Loucy (cell line): ENCODE data around the gene CALHM6.

Experiments
- CTCF ChIP-seq: fragments of 200-600 bp; sonication (generic); conservative IDR thresholded peaks from 2 replicates; pipeline ENCODE4 v1.5.1; 2014; ENCODE audit warnings: mild to moderate bottlenecking, antibody characterized with exemption, low read length
- EZH2phosphoT487 ChIP-seq: fragments of 200-600 bp; IDR thresholded peaks from 2 replicates; pipeline ENCODE4 v1.6.1; 2018; ENCODE audit warnings: antibody characterized with exemption, mild to moderate bottlenecking, moderate library complexity, borderline replicate concordance

GRCh38 chr6:116512734-116513133 is 51.6 kb downstream of the CALHM6 start:
- no peak for TF ChIP-seq CTCF
- TF ChIP-seq EZH2phosphoT487 = no peak
